HUDEP-2 (cell line): ENCODE data around the gene AQP6.

Experiments used
- DNase-seq, 76 experiments: peaks; one replicate each; lab custom pipeline; 2025; ENCODE audit not compliant: unreplicated experiment in 76 of 76; lab: John Stamatoyannopoulos, UW

Gene AQP6

GRCh38 chr12:49972641-49973360 lies at the start of gene AQP6:
Gene AQP6, plus strand, starts transcription at chr12:49972947. Its CDS starts 227 bp downstream, at chr12:49973174.
- DNase-seq: no peak

- DNase-seq: no peak
Measured at GRCh38 chr12:49923035-49923644, 49.6 kb upstream of the AQP6 start.

GRCh38 chr12:49923880-49924556 lies 48.7 kb upstream of the AQP6 start:
- DNase-seq: no peak

- no peak for DNase-seq
Measured at GRCh38 chr12:49924628-49925246, 48.0 kb upstream of the AQP6 start.

GRCh38 chr12:49925433-49926204 lies 47.1 kb upstream of the AQP6 start:
- DNase-seq: no peak

GRCh38 chr12:49928471-49928870 lies 44.3 kb upstream of the AQP6 start:
- no peak for DNase-seq

- no peak for DNase-seq
Measured at GRCh38 chr12:49929581-49929980, 43.2 kb upstream of the AQP6 start.

- no peak for DNase-seq
Measured at GRCh38 chr12:49930515-49931288, 42.0 kb upstream of the AQP6 start.

- no peak for DNase-seq
Measured at GRCh38 chr12:49932023-49932422, 40.7 kb upstream of the AQP6 start.

- no peak for DNase-seq
Measured at GRCh38 chr12:49932533-49933130, 40.1 kb upstream of the AQP6 start.

GRCh38 chr12:49933796-49934195 lies 39.0 kb upstream of the AQP6 start:
- DNase-seq: no peak

- no peak for DNase-seq
Measured at GRCh38 chr12:49934505-49934904, 38.2 kb upstream of the AQP6 start.

GRCh38 chr12:49936925-49937324 lies 35.8 kb upstream of the AQP6 start:
- no peak for DNase-seq

- DNase-seq: no peak
Measured at GRCh38 chr12:49937639-49938300, 35.0 kb upstream of the AQP6 start.

GRCh38 chr12:49939307-49939706 lies 33.4 kb upstream of the AQP6 start:
- DNase-seq: no peak

GRCh38 chr12:49939707-49940106 lies 33.0 kb upstream of the AQP6 start:
- no peak for DNase-seq

GRCh38 chr12:49941556-49942511 lies 30.9 kb upstream of the AQP6 start:
- DNase-seq: no peak

- DNase-seq: no peak
Measured at GRCh38 chr12:49942512-49942893, 30.2 kb upstream of the AQP6 start.
